ENCODE results near the gene ZNF330. TPM values are rescaled to one million over a fixed set of nuclear protein-coding genes. Genes with fewer than 3 reads are reported as not detected.

Gene ZNF330
- total and polyA plus RNA-seq, 10 of the 15 experiments (the other 5 are each of a cell fraction or from before 2014, with no cell fraction given), result 31.3 to 57.6 (median 44.3) TPM

DNA sequence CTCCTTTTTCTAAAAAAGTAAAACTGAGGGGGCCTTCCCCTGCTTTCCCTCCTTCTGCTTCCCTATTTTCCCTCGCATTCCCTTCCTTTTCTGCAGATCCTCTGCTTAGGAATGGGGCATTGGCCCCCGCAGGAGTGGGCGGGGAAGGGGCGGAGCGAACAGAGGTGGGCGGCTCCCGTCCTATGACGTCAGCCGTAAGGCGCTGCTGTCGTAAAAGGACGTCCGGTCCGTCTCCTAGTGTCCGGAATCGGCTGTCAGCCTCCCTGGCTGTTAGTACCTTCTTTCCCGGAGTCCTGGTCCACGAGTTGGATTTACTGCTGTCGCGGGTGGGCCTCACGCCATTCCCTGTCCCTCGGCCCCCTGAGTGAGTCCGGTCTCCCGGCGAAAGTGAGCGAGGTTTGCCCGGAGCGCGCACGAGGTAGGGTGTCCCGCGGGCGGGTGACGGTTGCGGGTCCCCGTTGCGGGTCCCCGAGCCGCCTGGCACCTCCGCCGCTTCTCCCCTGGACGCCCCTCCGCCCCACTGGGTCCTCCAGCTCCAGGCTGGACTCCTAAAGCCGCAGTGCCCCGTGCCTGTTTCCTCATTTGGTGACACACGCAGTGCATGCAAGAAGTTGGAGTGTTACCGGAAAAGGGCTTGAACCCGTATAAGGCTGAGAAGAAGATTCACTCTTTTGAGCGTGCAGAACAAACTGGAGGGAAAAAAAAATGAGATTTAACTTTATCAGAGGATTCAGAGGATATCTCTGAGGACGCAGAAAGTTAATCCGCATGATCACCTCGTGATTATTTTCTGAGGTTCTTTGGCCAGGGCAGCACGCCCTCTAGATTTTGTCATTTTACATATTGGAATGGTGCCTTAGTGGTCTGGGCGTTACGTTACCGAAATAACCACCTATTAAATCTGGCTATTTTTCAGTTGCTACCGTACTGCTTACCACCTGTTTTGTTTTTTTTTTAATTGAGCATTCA is at the start of gene ZNF330 (continued):
- TF ChIP-seq, protein P1, sequence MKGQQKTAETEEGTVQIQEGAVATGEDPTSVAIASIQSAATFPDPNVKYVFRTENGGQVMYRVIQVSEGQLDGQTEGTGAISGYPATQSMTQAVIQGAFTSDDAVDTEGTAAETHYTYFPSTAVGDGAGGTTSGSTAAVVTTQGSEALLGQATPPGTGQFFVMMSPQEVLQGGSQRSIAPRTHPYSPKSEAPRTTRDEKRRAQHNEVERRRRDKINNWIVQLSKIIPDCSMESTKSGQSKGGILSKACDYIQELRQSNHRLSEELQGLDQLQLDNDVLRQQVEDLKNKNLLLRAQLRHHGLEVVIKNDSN (IDR thresholded peaks at IDR 0.05; ENCODE audit: borderline replicate concordance, extremely low read length, insufficient read depth, low read depth, low read length), result no peak
- TF ChIP-seq TCF7 (IDR thresholded peaks at IDR 0.05; ENCODE audit: borderline replicate concordance) (no peak), SRF (IDR thresholded peaks at IDR 0.05; ENCODE audit: low read depth in 2 of 2, low read length in 2 of 2) (peak; percentile 30 to 68; a peak in 1 of 4 replicates), JUND (IDR thresholded peaks at IDR 0.05; ENCODE audit: low read depth, low read length) (no peak), CBFB (IDR thresholded peaks at IDR 0.05; ENCODE audit: low read depth) (no peak), ATF7 (IDR thresholded peaks at IDR 0.05; ENCODE audit: low read depth) (peak; percentile 99), SP1 (IDR thresholded peaks at IDR 0.05; ENCODE audit: low read depth, low read length) (peak; percentile 74), LARP7 (IDR thresholded peaks at IDR 0.05) (0 out of 2 replicates have a peak, but pooled peaks have one; percentile 67), ZNF24 (IDR thresholded peaks at IDR 0.05) (no peak; the same call in 1 of the 2 replicates), FOS (IDR thresholded peaks at IDR 0.05; ENCODE audit: borderline replicate concordance, extremely low read depth, insufficient read length) (no peak), ZNF384 (IDR thresholded peaks at IDR 0.05; ENCODE audit: borderline replicate concordance, low read depth, low read length) (peak; percentile 30; the same call in 1 of the 2 replicates), PML (IDR thresholded peaks at IDR 0.05; ENCODE audit: low read length) (peak; percentile 79; the same call in 1 of the 2 replicates), SMAD1 (IDR thresholded peaks at IDR 0.05; ENCODE audit: low read depth, partially characterized antibody) (no peak), SKIL (IDR thresholded peaks at IDR 0.05; ENCODE audit: low read depth, poor library complexity, severe bottlenecking) (no peak), ELK1 (IDR thresholded peaks at IDR 0.05; ENCODE audit: low read depth, low read length) (0 out of 2 replicates have a peak, but pooled peaks have one; percentile 37), RB1 (IDR thresholded peaks at IDR 0.05; ENCODE audit: borderline replicate concordance) (no peak; the same call in 1 of the 2 replicates)
- TF ChIP-seq, protein P2, sequence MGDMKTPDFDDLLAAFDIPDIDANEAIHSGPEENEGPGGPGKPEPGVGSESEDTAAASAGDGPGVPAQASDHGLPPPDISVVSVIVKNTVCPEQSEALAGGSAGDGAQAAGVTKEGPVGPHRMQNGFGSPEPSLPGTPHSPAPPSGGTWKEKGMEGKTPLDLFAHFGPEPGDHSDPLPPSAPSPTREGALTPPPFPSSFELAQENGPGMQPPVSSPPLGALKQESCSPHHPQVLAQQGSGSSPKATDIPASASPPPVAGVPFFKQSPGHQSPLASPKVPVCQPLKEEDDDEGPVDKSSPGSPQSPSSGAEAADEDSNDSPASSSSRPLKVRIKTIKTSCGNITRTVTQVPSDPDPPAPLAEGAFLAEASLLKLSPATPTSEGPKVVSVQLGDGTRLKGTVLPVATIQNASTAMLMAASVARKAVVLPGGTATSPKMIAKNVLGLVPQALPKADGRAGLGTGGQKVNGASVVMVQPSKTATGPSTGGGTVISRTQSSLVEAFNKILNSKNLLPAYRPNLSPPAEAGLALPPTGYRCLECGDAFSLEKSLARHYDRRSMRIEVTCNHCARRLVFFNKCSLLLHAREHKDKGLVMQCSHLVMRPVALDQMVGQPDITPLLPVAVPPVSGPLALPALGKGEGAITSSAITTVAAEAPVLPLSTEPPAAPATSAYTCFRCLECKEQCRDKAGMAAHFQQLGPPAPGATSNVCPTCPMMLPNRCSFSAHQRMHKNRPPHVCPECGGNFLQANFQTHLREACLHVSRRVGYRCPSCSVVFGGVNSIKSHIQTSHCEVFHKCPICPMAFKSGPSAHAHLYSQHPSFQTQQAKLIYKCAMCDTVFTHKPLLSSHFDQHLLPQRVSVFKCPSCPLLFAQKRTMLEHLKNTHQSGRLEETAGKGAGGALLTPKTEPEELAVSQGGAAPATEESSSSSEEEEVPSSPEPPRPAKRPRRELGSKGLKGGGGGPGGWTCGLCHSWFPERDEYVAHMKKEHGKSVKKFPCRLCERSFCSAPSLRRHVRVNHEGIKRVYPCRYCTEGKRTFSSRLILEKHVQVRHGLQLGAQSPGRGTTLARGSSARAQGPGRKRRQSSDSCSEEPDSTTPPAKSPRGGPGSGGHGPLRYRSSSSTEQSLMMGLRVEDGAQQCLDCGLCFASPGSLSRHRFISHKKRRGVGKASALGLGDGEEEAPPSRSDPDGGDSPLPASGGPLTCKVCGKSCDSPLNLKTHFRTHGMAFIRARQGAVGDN (IDR thresholded peaks at IDR 0.05), result no peak

Measured in GM12878 (cell line).